Activated naive CD4-positive, alpha-beta T cell treated with anti-CD3 and anti-CD28 coated beads, Interleukin-2, amount 50 U/mL, for 24 hours (primary cell): ENCODE measurements around the gene COL4A1.

Experiments
- H3K27ac Mint-ChIP-seq: one replicate; pipeline ENCODE4 v1.8.0; 2021; ENCODE audit warnings: mild to moderate bottlenecking, mixed read lengths
- H3K27me3 Mint-ChIP-seq: one replicate; pipeline ENCODE4 v1.8.0; 2021; ENCODE audit warnings: mixed read lengths
- H3K36me3 Mint-ChIP-seq: one replicate; pipeline ENCODE4 v1.8.0; 2021; ENCODE audit warnings: mixed read lengths
- H3K4me1 Mint-ChIP-seq: one replicate; pipeline ENCODE4 v1.8.0; 2021; ENCODE audit warnings: mixed read lengths
- H3K4me3 Mint-ChIP-seq: one replicate; pipeline ENCODE4 v1.8.0; 2021; ENCODE audit warnings: mild to moderate bottlenecking, mixed read lengths
- H3K9me3 Mint-ChIP-seq: one replicate; pipeline ENCODE4 v1.8.0; 2021; ENCODE audit warnings: mixed read lengths

The COL4A1 gene

GRCh38 chr13:110283736-110284517 lies 23.0 kb downstream of the COL4A1 start:
- H3K4me3 Mint-ChIP-seq, result no peak overlapping the region
- no peaks in the 10 kb centered on the region for H3K27me3 Mint-ChIP-seq
- no peaks in the 10 kb centered on the region for H3K36me3 Mint-ChIP-seq
- no peak overlapping the region for H3K27ac Mint-ChIP-seq
- no peaks in the 10 kb centered on the region for H3K9me3 Mint-ChIP-seq
- H3K4me1 Mint-ChIP-seq, result no peaks in the 10 kb centered on the region

GRCh38 chr13:110282316-110282841 lies 24.6 kb downstream of the COL4A1 start:
- no peaks in the 10 kb centered on the region for H3K4me1 Mint-ChIP-seq
- no peak overlapping the region for H3K27ac Mint-ChIP-seq
- no peaks in the 10 kb centered on the region for H3K27me3 Mint-ChIP-seq
- no peak overlapping the region for H3K4me3 Mint-ChIP-seq
- no peaks in the 10 kb centered on the region for H3K9me3 Mint-ChIP-seq
- no peaks in the 10 kb centered on the region for H3K36me3 Mint-ChIP-seq

GRCh38 chr13:110281736-110282135 lies 25.2 kb downstream of the COL4A1 start:
- Mint-ChIP-seq H3K9me3 (no peaks in the 10 kb centered on the region), H3K27ac (no peak overlapping the region), H3K27me3 (no peaks in the 10 kb centered on the region), H3K36me3 (no peaks in the 10 kb centered on the region), H3K4me3 (no peak overlapping the region), H3K4me1 (no peaks in the 10 kb centered on the region)

- Mint-ChIP-seq H3K36me3 (no peaks in the 10 kb centered on the region), H3K4me1 (no peaks in the 10 kb centered on the region), H3K9me3 (no peaks in the 10 kb centered on the region), H3K27ac (no peak overlapping the region), H3K27me3 (no peaks in the 10 kb centered on the region), H3K4me3 (no peak overlapping the region)
Measured at GRCh38 chr13:110280985-110281688, 25.8 kb downstream of the COL4A1 start.

- no peaks in the 10 kb centered on the region for H3K36me3 Mint-ChIP-seq
- H3K27ac Mint-ChIP-seq, result no peak overlapping the region
- H3K4me1 Mint-ChIP-seq, result no peaks in the 10 kb centered on the region
- H3K27me3 Mint-ChIP-seq, result no peaks in the 10 kb centered on the region
- H3K4me3 Mint-ChIP-seq, result no peak overlapping the region
- H3K9me3 Mint-ChIP-seq, result no peaks in the 10 kb centered on the region
Measured at GRCh38 chr13:110280231-110280813, 26.6 kb downstream of the COL4A1 start.

GRCh38 chr13:110279684-110280083 lies 27.3 kb downstream of the COL4A1 start:
- no peaks in the 10 kb centered on the region for H3K4me1 Mint-ChIP-seq
- H3K27ac Mint-ChIP-seq, result no peak overlapping the region
- no peaks in the 10 kb centered on the region for H3K27me3 Mint-ChIP-seq
- H3K9me3 Mint-ChIP-seq, result no peaks in the 10 kb centered on the region
- H3K36me3 Mint-ChIP-seq, result no peaks in the 10 kb centered on the region
- no peak overlapping the region for H3K4me3 Mint-ChIP-seq

- Mint-ChIP-seq H3K27me3 (no peaks in the 10 kb centered on the region), H3K9me3 (no peaks in the 10 kb centered on the region), H3K36me3 (no peaks in the 10 kb centered on the region), H3K4me1 (no peaks in the 10 kb centered on the region), H3K27ac (no peak overlapping the region), H3K4me3 (no peak overlapping the region)
Measured at GRCh38 chr13:110278859-110279258, 28.1 kb downstream of the COL4A1 start.

- H3K9me3 Mint-ChIP-seq, result no peaks in the 10 kb centered on the region
- no peak overlapping the region for H3K27ac Mint-ChIP-seq
Measured at GRCh38 chr13:110277357-110277975, 29.5 kb downstream of the COL4A1 start.

GRCh38 chr13:110276553-110276950 lies 30.4 kb downstream of the COL4A1 start:
- Mint-ChIP-seq H3K27me3 (peaks cover 1% of the 10 kb centered on the region), H3K4me3 (no peak overlapping the region), H3K36me3 (no peaks in the 10 kb centered on the region), H3K4me1 (no peaks in the 10 kb centered on the region), H3K9me3 (no peaks in the 10 kb centered on the region), H3K27ac (no peak overlapping the region)

More at GRCh38 chr13:110277357-110277975, 29.5 kb downstream of the COL4A1 start:
- Mint-ChIP-seq H3K27me3 (peaks cover 1% of the 10 kb centered on the region), H3K36me3 (no peaks in the 10 kb centered on the region), H3K4me3 (no peak overlapping the region), H3K4me1 (no peaks in the 10 kb centered on the region)

GRCh38 chr13:110275931-110276552 lies 30.9 kb downstream of the COL4A1 start:
- no peak overlapping the region for H3K4me3 Mint-ChIP-seq
- no peaks in the 10 kb centered on the region for H3K36me3 Mint-ChIP-seq
- H3K4me1 Mint-ChIP-seq, result no peaks in the 10 kb centered on the region
- H3K9me3 Mint-ChIP-seq, result no peaks in the 10 kb centered on the region
- H3K27ac Mint-ChIP-seq, result no peak overlapping the region
- H3K27me3 Mint-ChIP-seq, result peaks cover 2% of the 10 kb centered on the region

- no peaks in the 10 kb centered on the region for H3K36me3 Mint-ChIP-seq
- H3K27ac Mint-ChIP-seq, result no peak overlapping the region
- H3K9me3 Mint-ChIP-seq, result no peaks in the 10 kb centered on the region
- no peak overlapping the region for H3K4me3 Mint-ChIP-seq
- H3K27me3 Mint-ChIP-seq, result peaks cover 4% of the 10 kb centered on the region
- no peaks in the 10 kb centered on the region for H3K4me1 Mint-ChIP-seq
Measured at GRCh38 chr13:110274687-110275086, 32.3 kb downstream of the COL4A1 start.

- Mint-ChIP-seq H3K27ac (no peak overlapping the region), H3K9me3 (no peaks in the 10 kb centered on the region), H3K36me3 (no peaks in the 10 kb centered on the region), H3K27me3 (peaks cover 4% of the 10 kb centered on the region), H3K4me3 (no peak overlapping the region), H3K4me1 (no peaks in the 10 kb centered on the region)
Measured at GRCh38 chr13:110273254-110273653, 33.7 kb downstream of the COL4A1 start.

- Mint-ChIP-seq H3K27me3 (peaks cover 4% of the 10 kb centered on the region), H3K4me1 (no peaks in the 10 kb centered on the region), H3K27ac (no peak overlapping the region), H3K4me3 (no peak overlapping the region), H3K9me3 (no peaks in the 10 kb centered on the region), H3K36me3 (no peaks in the 10 kb centered on the region)
Measured at GRCh38 chr13:110272651-110273050, 34.3 kb downstream of the COL4A1 start.

- H3K27ac Mint-ChIP-seq, result no peak overlapping the region
- H3K36me3 Mint-ChIP-seq, result no peaks in the 10 kb centered on the region
- peaks cover 4% of the 10 kb centered on the region for H3K27me3 Mint-ChIP-seq
- H3K4me1 Mint-ChIP-seq, result no peaks in the 10 kb centered on the region
- no peak overlapping the region for H3K4me3 Mint-ChIP-seq
- no peaks in the 10 kb centered on the region for H3K9me3 Mint-ChIP-seq
Measured at GRCh38 chr13:110272227-110272626, 34.7 kb downstream of the COL4A1 start.

- no peak overlapping the region for H3K4me3 Mint-ChIP-seq
Measured at GRCh38 chr13:110271313-110271712, 35.6 kb downstream of the COL4A1 start.

More at GRCh38 chr13:110271313-110271712, 35.6 kb downstream of the COL4A1 start:
- no peaks in the 10 kb centered on the region for H3K4me1 Mint-ChIP-seq
- H3K27ac Mint-ChIP-seq, result no peak overlapping the region
- no peaks in the 10 kb centered on the region for H3K9me3 Mint-ChIP-seq
- no peaks in the 10 kb centered on the region for H3K36me3 Mint-ChIP-seq
- peaks cover 4% of the 10 kb centered on the region for H3K27me3 Mint-ChIP-seq
